Measurements from ENCODE around the gene CYP1A2.
"Not testable (repeated sequence)": the region's sequence is repeated elsewhere in the genome, so short reads cannot be mapped to it uniquely, and the experiment has no call there.

CYP1A2 gene

DNA sequence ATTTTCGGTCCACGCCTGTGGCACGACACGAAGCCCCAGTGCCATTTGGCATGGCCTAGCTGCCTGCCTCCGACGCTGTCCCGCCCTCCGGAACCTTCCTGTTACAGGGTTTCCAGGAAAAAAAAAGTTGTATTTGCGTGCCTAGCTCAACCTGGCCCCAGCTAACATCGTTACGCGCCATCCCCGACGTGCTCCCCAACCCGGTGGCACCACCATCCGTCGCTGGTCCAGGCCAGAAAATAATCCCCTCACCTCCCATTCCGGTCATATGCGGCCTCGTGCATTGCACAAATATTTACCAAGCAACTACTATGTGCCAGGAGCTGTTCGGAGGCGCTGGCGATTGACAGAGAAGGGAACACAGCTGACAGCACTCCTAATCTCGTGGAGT is 21.9 kb upstream of the CYP1A2 start:
- DNase-seq (ENCODE audit: extremely low spot score) = no peak
- TF ChIP-seq, protein P1, sequence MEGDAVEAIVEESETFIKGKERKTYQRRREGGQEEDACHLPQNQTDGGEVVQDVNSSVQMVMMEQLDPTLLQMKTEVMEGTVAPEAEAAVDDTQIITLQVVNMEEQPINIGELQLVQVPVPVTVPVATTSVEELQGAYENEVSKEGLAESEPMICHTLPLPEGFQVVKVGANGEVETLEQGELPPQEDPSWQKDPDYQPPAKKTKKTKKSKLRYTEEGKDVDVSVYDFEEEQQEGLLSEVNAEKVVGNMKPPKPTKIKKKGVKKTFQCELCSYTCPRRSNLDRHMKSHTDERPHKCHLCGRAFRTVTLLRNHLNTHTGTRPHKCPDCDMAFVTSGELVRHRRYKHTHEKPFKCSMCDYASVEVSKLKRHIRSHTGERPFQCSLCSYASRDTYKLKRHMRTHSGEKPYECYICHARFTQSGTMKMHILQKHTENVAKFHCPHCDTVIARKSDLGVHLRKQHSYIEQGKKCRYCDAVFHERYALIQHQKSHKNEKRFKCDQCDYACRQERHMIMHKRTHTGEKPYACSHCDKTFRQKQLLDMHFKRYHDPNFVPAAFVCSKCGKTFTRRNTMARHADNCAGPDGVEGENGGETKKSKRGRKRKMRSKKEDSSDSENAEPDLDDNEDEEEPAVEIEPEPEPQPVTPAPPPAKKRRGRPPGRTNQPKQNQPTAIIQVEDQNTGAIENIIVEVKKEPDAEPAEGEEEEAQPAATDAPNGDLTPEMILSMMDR (IDR thresholded peaks at IDR 0.05; ENCODE audit: control extremely low read depth, extremely low read depth, low read depth, missing control alignments) = no peak
- POLR2A ChIA-PET = no interaction called here
- CTCF ChIA-PET = interaction anchor here (0.8 to 3.4 kb wide), 2 partner anchors 42 to 50 kb away, joined by 3 to 12 read pairs; no protein-coding TSS in a partner anchor

DNA sequence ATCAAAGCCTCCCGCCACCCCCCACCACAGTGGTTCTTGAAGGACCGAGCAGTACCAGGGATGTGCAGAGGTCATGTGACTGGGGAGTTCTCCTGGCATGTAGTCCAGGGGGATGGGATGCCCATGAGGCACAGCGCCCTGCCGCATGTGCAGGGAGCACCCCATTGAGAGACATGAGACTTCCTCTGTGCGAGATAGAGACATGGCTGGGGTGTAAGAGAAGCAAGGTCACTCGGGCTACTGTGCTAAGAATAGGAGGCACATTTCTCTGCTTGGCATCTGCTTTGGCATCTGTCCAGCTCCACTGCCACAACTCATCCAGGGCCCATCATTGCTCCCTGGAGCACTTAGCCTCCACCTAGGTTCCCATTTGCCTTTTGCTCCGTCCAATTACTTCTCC is 20.9 kb upstream of the CYP1A2 start:
- ChIA-PET POLR2A (no interaction called here), CTCF (no interaction called here)
- no peak for DNase-seq (ENCODE audit: extremely low spot score)
- TF ChIP-seq, protein P1 (IDR thresholded peaks at IDR 0.05; ENCODE audit: control extremely low read depth, extremely low read depth, low read depth, missing control alignments) = no peak

DNA sequence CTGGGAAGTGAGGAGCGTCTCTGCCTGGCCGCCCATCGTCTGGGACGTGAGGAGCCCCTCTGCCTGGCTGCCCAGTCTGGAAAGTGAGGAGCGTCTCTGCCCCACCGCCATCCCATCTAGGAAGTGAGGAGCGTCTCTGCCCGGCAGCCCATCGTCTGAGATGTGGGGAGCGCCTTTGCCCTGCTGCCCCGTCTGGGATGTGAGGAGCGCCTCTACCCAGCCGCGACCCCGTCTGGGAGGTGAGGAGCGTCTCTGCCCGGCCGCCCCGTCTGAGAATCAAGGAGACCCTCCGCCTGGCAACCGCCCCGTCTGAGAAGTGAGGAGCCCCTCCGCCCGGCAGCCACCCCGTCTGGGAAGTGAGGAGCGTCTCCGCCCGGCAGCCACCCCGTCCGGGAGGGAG is 19.9 kb upstream of the CYP1A2 start:
- DNase-seq (ENCODE audit: extremely low spot score); CTCF ChIA-PET; POLR2A ChIA-PET: not testable (repeated sequence)

DNA sequence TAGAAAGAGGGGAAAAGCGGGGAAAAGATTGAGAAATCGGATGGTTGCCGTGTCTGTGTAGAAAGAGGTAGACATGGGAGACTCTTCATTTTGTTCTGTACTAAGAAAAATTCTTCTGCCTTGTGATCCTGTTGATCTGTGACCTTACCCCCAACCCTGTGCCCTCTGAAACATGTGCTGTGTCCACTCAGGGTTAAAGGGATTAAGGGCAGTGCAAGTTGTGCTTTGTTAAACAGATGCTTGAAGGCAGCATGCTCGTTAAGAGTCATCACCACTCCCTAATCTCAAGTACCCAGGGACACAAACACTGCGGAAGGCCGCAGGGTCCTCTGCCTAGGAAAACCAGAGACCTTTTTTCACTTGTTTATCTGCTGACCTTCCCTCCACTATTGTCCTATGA is 19.3 kb upstream of the CYP1A2 start:
- CTCF ChIA-PET; DNase-seq (ENCODE audit: extremely low spot score); POLR2A ChIA-PET: not testable (repeated sequence)

- DNase-seq (ENCODE audit: extremely low spot score) = no peak
- CTCF ChIA-PET = interaction anchor here (2.3 kb wide), 1 partner anchor 39 kb away, joined by 7 read pairs; no protein-coding TSS in a partner anchor
- TF ChIP-seq, protein P1 (IDR thresholded peaks at IDR 0.05; ENCODE audit: control extremely low read depth, extremely low read depth, low read depth, missing control alignments) = no peak
- POLR2A ChIA-PET = no interaction called here
Observed at GRCh38 chr15:74730619-74731316, 17.9 kb upstream of the CYP1A2 start.

DNA sequence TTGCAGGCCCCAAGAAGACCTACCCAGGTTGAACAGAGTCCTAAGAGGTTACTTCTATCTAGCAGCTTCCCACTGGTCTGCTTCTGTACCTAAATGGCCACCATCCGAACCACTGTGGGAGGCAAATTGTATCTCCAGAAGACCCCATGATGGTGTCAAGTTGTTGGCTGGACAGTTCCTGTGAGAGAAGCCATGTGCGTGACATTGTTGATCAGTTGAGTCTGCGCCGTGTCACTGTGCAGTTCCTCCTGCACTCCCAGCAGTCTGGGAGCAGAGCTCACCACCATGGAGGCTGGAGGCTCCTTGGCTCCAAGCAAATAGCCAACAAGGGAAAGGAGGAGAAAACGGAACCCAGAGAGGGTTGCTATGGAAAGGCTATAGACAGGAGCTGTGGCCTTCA is 15.8 kb upstream of the CYP1A2 start:
- TF ChIP-seq, protein P1 (IDR thresholded peaks at IDR 0.05; ENCODE audit: control extremely low read depth, extremely low read depth, low read depth, missing control alignments) = no peak
- ChIA-PET CTCF (interaction anchor here (2.3 kb wide), 1 partner anchor 37 kb away, joined by 7 read pairs; no protein-coding TSS in a partner anchor), POLR2A (interaction anchor here (0.6 kb wide), 1 partner anchor 78 kb away, joined by 4 read pairs; no protein-coding TSS in a partner anchor)
- no peak for DNase-seq (ENCODE audit: extremely low spot score)

- POLR2A ChIA-PET = no interaction called here
- no peak for DNase-seq (ENCODE audit: extremely low spot score)
- CTCF ChIA-PET = interaction anchor here (2.3 kb wide), 1 partner anchor 36 kb away, joined by 7 read pairs; no protein-coding TSS in a partner anchor
- TF ChIP-seq, protein P1 (IDR thresholded peaks at IDR 0.05; ENCODE audit: control extremely low read depth, extremely low read depth, low read depth, missing control alignments) = no peak
Observed at GRCh38 chr15:74733269-74733668, 15.4 kb upstream of the CYP1A2 start.

Measured in GM10248 (cell line).